Fibroblast of lung (primary cell): ENCODE measurements around the gene ZBTB16.

ENCODE experiments used
- CTCF ChIP-seq, 2 donors: IDR thresholded peaks in 1 of 2; conservative IDR thresholded peaks in 1 of 2; 1 replicate in 1 of 2; 2 replicates in 1 of 2; pipeline ENCODE4 v1.5.1; 2011 to 2012; ENCODE audit warnings: low read length in 2 of 2, control low read depth in 1 of 2, inconsistent platforms in 1 of 2, low read depth in 1 of 2, mild to moderate bottlenecking in 1 of 2
- EZH2 ChIP-seq: IDR thresholded peaks from 2 replicates; pipeline ENCODE4 v1.5.1; 2012; ENCODE audit warnings: low read length, control low read depth, mild to moderate bottlenecking; ENCODE audit errors: missing control alignments

- TF ChIP-seq CTCF (conservative IDR thresholded peaks at IDR 0.05 in 1 of 2, IDR thresholded peaks at IDR 0.05 in 1 of 2; ENCODE audit: low read depth in 1 of 2, low read length in 2 of 2) (no peak), EZH2 (no peak)
These were observed 96.6 kb downstream of the ZBTB16 start for GRCh38 chr11:114156131-114156581.
